ENCODE measurements around the gene COLGALT1. TPM values are rescaled to one million over a fixed set of nuclear protein-coding genes. Genes with fewer than 3 reads are reported as not detected.

Gene COLGALT1
- total and polyA plus RNA-seq, 2 experiments from 2014 or later: 98.9 to 134 TPM

DNA sequence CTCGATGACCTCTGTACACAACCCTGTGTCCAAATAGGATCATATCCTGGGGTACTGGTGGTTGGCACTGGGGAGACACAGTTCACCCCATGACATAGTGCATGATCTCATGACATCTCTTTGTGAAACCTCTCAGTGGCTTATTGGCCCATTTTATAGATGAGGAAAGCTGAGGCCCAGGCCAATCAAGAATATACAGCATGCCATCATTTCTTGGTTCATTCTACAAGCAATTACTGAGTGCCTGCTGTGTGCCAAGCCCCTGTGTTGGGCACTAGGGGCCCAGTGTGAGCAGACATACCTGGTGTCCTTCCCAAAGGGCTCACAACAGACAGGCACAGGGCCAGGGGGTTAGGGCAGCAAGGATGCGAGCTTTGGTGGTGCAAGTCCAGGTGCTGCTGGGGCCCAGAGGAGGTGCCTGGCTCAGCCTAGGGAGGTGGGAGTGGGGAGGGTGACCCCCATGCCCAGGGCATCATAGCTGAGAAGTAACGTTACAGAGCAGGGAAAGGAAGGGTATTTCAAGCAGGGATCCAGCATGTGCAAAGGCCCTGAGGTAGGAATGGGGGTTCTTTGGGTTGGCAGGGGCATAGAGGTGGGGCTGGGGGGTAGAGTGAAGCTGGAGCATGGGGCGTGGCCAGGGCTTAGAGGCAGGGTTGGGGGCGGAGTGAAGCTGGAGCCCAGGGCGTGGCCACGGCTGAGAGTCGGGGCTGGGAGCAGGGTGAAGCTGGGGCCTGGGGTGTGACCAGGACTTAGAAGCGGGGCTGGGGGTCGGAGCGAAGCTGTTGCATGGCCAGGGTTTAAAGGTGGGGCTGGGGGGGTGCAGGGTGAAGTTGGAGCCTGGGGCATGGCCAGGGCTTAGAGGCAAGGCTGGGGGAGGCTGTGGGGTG lies 20.7 kb downstream of the COLGALT1 start:
- H3K79me2 ChIP-seq (ENCODE audit: insufficient read depth): 0 out of 2 replicates have a peak, but pooled peaks cover 3% of the 10 kb centered on the region
- no peaks in the 10 kb centered on the region for H3K9me3 ChIP-seq (ENCODE audit: low read depth)
- WGBS, 2 experiments (ENCODE audit: low coverage in 1 of 2, low lambda C conversion rate in 2 of 2, missing lambda C conversion rate in 2 of 2): 84 to 92% methylated on average over 9 to 11 of the region's 11 CpGs
- H2AFZ ChIP-seq: no peak overlapping the region
- no peaks in the 10 kb centered on the region for H3F3A ChIP-seq (ENCODE audit: insufficient read depth)
- peaks cover 21% of the 10 kb centered on the region; the same call in 1 of the 2 replicates for H3K36me3 ChIP-seq (ENCODE audit: low read depth)
- no peak for TF ChIP-seq EZH2 (IDR thresholded peaks at IDR 0.05; ENCODE audit: insufficient read depth, poor library complexity, severe bottlenecking)
- no peak for TF ChIP-seq EZH2phosphoT487 (IDR thresholded peaks at IDR 0.05; ENCODE audit: insufficient read depth, low read depth)
- no peak overlapping the region for H3K27ac ChIP-seq
- no peaks in the 10 kb centered on the region for H3K27me3 ChIP-seq (replicated peaks; ENCODE audit: insufficient read depth)
- H3K4me2 ChIP-seq (ENCODE audit: unreplicated experiment): no peak overlapping the region
- no peaks in the 10 kb centered on the region for H4K20me1 ChIP-seq (ENCODE audit: insufficient read depth)
- in situ Hi-C loops (cut with MboI): no loop called here
- no peak for DNase-seq
- no peak overlapping the region for H3K4me3 ChIP-seq
- H3K9ac ChIP-seq: no peak overlapping the region
- H3K9me2 ChIP-seq (ENCODE audit: insufficient read depth): no peaks in the 10 kb centered on the region
- no peaks in the 10 kb centered on the region for H3K4me1 ChIP-seq (ENCODE audit: insufficient read depth)

DNA sequence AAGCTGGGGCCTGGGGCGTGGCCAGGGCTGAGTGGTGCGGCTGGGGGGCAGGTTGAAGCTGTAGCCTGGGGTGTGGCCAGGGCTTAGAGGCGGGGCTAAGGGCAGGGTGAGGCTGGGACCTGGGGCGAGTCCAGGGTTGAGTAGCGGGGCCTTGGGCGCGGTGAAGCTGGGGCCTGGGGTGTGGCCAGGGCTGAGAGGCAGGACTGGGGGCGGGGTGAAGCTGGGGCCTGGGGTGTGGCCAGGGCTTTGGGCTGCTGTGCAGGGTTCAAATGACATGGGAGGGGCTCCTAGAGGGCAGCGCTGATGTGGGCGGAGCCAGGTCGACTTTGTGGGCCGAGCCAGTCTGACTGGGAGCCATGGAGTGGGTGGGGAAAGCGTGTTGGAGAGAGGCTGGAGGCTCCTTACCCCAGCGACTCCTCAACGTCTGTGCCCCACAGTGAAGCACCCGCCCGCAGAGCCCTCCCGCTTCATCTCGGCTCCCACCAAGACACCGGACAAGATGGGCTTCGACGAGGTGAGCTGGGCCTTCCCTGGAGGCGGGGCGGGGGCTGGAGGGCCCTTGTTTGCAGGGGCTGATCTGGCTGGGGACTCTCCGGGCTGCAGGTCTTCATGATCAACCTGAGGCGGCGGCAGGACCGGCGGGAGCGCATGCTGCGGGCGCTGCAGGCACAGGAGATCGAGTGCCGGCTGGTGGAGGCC lies 21.5 kb downstream of the COLGALT1 start:
- 0 out of 2 replicates have a peak, but pooled peaks cover 3% of the 10 kb centered on the region for H3K79me2 ChIP-seq (ENCODE audit: insufficient read depth)
- WGBS, 2 experiments (ENCODE audit: low coverage in 1 of 2, low lambda C conversion rate in 2 of 2, missing lambda C conversion rate in 2 of 2): 87 to 89% methylated on average over 10 to 34 of the region's 34 CpGs
- H3K36me3 ChIP-seq (ENCODE audit: low read depth): peaks cover 19% of the 10 kb centered on the region; the same call in 1 of the 2 replicates
- no peaks in the 10 kb centered on the region for H3K9me2 ChIP-seq (ENCODE audit: insufficient read depth)
- H3K4me3 ChIP-seq: no peak overlapping the region
- H3K27me3 ChIP-seq (replicated peaks; ENCODE audit: insufficient read depth): no peaks in the 10 kb centered on the region
- no peak overlapping the region for H3K9ac ChIP-seq
- DNase-seq: peak; percentile 12
- no peaks in the 10 kb centered on the region for H3K9me3 ChIP-seq (ENCODE audit: low read depth)
- no peak overlapping the region for H3K27ac ChIP-seq
- H2AFZ ChIP-seq: no peak overlapping the region
- no peaks in the 10 kb centered on the region for H3K4me1 ChIP-seq (ENCODE audit: insufficient read depth)
- TF ChIP-seq EZH2 (IDR thresholded peaks at IDR 0.05; ENCODE audit: insufficient read depth, poor library complexity, severe bottlenecking) (no peak), EZH2phosphoT487 (IDR thresholded peaks at IDR 0.05; ENCODE audit: insufficient read depth, low read depth) (no peak)
- H3F3A ChIP-seq (ENCODE audit: insufficient read depth): no peaks in the 10 kb centered on the region
- no peaks in the 10 kb centered on the region for H4K20me1 ChIP-seq (ENCODE audit: insufficient read depth)
- no peak overlapping the region for H3K4me2 ChIP-seq (ENCODE audit: unreplicated experiment)
- in situ Hi-C loops (cut with MboI): no loop called here

DNA sequence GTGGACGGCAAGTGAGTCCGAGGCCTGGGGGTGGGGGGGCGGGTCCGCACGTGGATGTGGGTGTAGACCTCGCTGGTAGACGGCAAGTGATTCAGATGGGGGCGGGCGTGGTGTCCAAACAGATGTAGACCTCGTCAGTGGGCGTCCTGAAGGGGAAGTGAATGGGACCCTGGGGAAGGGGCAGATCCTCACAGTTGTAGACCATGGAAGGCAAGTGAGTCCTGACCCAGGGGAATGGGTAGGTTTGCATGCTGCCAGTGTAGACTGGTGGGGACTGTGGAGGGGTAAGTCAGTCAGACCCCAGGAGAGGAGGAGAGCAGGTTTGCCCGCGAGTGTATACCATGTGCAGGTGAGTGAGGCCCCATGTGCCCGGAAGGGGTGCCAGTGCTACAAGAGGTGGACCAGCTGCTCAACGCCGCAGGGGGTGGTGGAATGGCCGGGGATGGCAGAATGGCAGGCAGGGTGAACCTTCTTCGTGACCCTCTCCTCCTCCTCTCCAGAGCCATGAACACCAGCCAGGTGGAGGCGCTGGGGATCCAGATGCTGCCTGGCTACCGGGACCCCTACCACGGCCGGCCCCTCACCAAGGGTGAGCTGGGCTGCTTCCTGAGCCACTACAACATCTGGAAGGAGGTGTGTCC lies 22.1 kb downstream of the COLGALT1 start:
- DNase-seq: no peak
- Histone ChIP-seq H2AFZ (no peak overlapping the region), H3K27ac (no peak overlapping the region), H3K4me2 (ENCODE audit: unreplicated experiment) (no peak overlapping the region), H3K4me3 (no peak overlapping the region), H3K9me2 (ENCODE audit: insufficient read depth) (no peaks in the 10 kb centered on the region), H3K9me3 (ENCODE audit: low read depth) (no peaks in the 10 kb centered on the region), H3K27me3 (replicated peaks; ENCODE audit: insufficient read depth) (no peaks in the 10 kb centered on the region), H4K20me1 (ENCODE audit: insufficient read depth) (no peaks in the 10 kb centered on the region), H3K4me1 (ENCODE audit: insufficient read depth) (no peaks in the 10 kb centered on the region), H3F3A (ENCODE audit: insufficient read depth) (no peaks in the 10 kb centered on the region), H3K9ac (no peak overlapping the region), H3K36me3 (ENCODE audit: low read depth) (peaks cover 19% of the 10 kb centered on the region; the same call in 1 of the 2 replicates), H3K79me2 (ENCODE audit: insufficient read depth) (0 out of 2 replicates have a peak, but pooled peaks cover 3% of the 10 kb centered on the region)
- WGBS, 2 experiments (ENCODE audit: low coverage in 1 of 2, low lambda C conversion rate in 2 of 2, missing lambda C conversion rate in 2 of 2): 80 to 91% methylated on average over 12 to 22 of the region's 22 CpGs
- TF ChIP-seq EZH2 (IDR thresholded peaks at IDR 0.05; ENCODE audit: insufficient read depth, poor library complexity, severe bottlenecking): no peak
- TF ChIP-seq EZH2phosphoT487 (IDR thresholded peaks at IDR 0.05; ENCODE audit: insufficient read depth, low read depth): no peak
- in situ Hi-C loops (cut with MboI): no loop called here

DNA sequence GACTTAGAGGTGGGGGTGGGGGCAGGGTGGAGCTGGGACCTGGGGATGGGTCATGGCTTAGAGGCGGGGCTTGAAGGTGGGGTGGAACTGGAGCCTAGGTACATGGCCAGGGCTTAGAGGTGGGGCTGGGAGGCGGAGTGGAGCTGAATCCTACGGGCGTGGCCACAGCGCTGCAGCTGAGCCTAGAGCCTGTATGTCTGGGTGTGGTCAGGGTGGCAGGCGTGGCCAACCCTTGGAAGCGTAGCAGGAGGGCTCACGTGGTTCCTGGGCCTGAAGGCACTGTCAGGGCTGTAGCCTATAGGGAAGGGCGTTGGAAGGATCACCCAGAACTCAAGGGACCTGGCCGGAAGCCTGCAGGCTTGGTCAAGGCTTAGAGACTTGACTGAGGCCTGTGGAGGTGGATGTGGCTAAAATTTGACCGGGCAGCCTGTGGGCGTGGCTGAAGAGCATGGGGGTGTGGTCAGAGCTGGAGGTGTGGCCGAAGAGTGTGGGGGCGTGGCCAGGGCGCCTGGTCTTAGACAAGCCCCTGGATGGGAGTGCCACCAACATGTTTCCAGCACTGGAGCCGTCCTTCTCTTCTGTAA lies 24.3 kb downstream of the COLGALT1 start:
- no peaks in the 10 kb centered on the region for H3F3A ChIP-seq (ENCODE audit: insufficient read depth)
- H2AFZ ChIP-seq: no peak overlapping the region
- no peaks in the 10 kb centered on the region for H3K79me2 ChIP-seq (ENCODE audit: insufficient read depth)
- 43 to 60% methylated on average over 13 to 16 of the region's 16 CpGs for WGBS, 2 experiments (ENCODE audit: low coverage in 1 of 2, low lambda C conversion rate in 2 of 2, missing lambda C conversion rate in 2 of 2)
- peak; percentile 75 for DNase-seq
- no peak overlapping the region for H3K9ac ChIP-seq
- H3K27me3 ChIP-seq (replicated peaks; ENCODE audit: insufficient read depth): no peaks in the 10 kb centered on the region
- no peaks in the 10 kb centered on the region for H3K4me1 ChIP-seq (ENCODE audit: insufficient read depth)
- peaks cover 16% of the 10 kb centered on the region; the same call in 1 of the 2 replicates for H3K36me3 ChIP-seq (ENCODE audit: low read depth)
- no peaks in the 10 kb centered on the region for H3K9me3 ChIP-seq (ENCODE audit: low read depth)
- H3K4me3 ChIP-seq: no peak overlapping the region
- H3K27ac ChIP-seq: no peak overlapping the region
- in situ Hi-C loops (cut with MboI): no loop called here
- H4K20me1 ChIP-seq (ENCODE audit: insufficient read depth): no peaks in the 10 kb centered on the region
- no peak overlapping the region for H3K4me2 ChIP-seq (ENCODE audit: unreplicated experiment)
- no peak for TF ChIP-seq EZH2 (IDR thresholded peaks at IDR 0.05; ENCODE audit: insufficient read depth, poor library complexity, severe bottlenecking)
- no peak for TF ChIP-seq EZH2phosphoT487 (IDR thresholded peaks at IDR 0.05; ENCODE audit: insufficient read depth, low read depth)
- no peaks in the 10 kb centered on the region for H3K9me2 ChIP-seq (ENCODE audit: insufficient read depth)

All from GM23248 (cell line).